ENCODE data around the gene CR1. TPM values are rescaled to one million over a fixed set of nuclear protein-coding genes. Genes with fewer than 3 reads are reported as not detected.
"Not testable (repeated sequence)": the region's sequence is repeated elsewhere in the genome, so short reads cannot be mapped to it uniquely, and the experiment has no call there.

Gene CR1
- total and polyA plus RNA-seq, 2 experiments from 2014 or later, result 0.65 to 0.76 TPM

DNA sequence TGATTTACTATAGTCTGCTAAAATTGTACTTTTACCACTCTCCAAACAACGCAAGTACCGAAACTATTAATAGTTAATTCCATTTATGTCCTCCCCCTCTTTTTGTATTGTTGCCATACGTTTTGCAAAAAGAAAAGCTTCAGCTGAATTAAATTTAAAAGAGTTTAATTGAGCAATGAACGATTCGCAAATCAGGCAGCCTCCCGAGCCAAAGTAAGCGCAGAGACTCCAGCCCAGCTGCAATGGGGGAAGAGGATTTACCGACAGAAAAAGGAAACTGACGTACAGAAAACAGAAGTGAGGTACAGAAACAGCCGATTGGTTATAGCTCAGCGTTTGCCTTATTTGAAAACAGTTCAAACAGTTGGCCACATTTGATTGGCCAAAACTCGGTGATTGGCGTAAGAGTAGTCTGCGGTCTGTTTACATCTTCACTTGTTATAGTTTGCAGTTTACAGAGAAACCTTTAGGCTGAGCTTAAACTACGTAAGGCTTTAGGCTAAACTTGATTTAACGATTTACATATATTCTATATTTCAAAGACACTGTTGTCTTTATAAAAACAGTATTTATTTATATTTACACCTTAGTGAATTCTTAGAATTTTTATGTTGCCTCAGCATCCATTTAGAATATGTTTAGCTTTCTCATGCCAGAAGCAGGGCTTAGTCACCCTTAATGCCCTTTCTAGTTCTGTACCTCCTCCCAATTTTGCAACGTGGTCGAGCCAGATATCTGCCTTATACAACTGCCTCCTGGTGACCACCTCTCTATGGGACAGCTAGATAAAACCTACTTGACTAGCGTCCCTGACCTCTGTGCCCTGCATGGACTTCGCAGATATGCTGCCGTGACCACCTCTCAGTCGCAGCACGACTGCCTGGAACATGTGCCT, 23.8 kb downstream of the CR1 start:
- Mint-ChIP-seq H3K4me1 (no peaks in the 10 kb centered on the region), H3K27me3 (ENCODE audit: insufficient read depth, low read depth, poor library complexity) (peaks cover 5% of the 10 kb centered on the region), H3K36me3 (ENCODE audit: low read depth) (no peaks in the 10 kb centered on the region), H3K9me3 (no peaks in the 10 kb centered on the region), H3K4me3 (no peak overlapping the region), H3K27ac (no peak overlapping the region; the same call in 1 of the 2 replicates)
- H2AFZ ChIP-seq, result peak overlapping the region; percentile 39; the same call in 1 of the 2 replicates
- no peaks in the 10 kb centered on the region for H3K27me3 ChIP-seq (ENCODE audit: insufficient read depth)
- no peak overlapping the region for H3K4me2 ChIP-seq
- DNase-seq (ENCODE audit: low spot score) (peak; percentile 6), ATAC-seq (no peak; the same call in 2 of the 3 replicates)
- no peaks in the 10 kb centered on the region for H3K79me2 ChIP-seq (replicated peaks; ENCODE audit: insufficient read depth)
- H3F3A ChIP-seq (replicated peaks; ENCODE audit: low read depth), result no peaks in the 10 kb centered on the region
- no peaks in the 10 kb centered on the region for H3K9me2 ChIP-seq (ENCODE audit: insufficient read depth)
- H3K4me3 ChIP-seq, result no peak overlapping the region
- no peak overlapping the region for H3K27ac ChIP-seq (ENCODE audit: low read depth)
- no peaks in the 10 kb centered on the region for H3K36me3 ChIP-seq (ENCODE audit: insufficient read depth)
- H4K20me1 ChIP-seq (replicated peaks; ENCODE audit: insufficient read depth), result no peaks in the 10 kb centered on the region
- TF ChIP-seq EZH2phosphoT487 (IDR thresholded peaks at IDR 0.05; ENCODE audit: unreplicated experiment) (no peak), ZNF331 (CRISPR knock-in tag; IDR thresholded peaks at IDR 0.05; ENCODE audit: low read depth) (no peak), STAT1 (IDR thresholded peaks at IDR 0.05; ENCODE audit: unreplicated experiment) (no peak), CREB1 (CRISPR knock-in tag; IDR thresholded peaks at IDR 0.05; ENCODE audit: low read depth) (no peak)
- TF ChIP-seq, protein P1, sequence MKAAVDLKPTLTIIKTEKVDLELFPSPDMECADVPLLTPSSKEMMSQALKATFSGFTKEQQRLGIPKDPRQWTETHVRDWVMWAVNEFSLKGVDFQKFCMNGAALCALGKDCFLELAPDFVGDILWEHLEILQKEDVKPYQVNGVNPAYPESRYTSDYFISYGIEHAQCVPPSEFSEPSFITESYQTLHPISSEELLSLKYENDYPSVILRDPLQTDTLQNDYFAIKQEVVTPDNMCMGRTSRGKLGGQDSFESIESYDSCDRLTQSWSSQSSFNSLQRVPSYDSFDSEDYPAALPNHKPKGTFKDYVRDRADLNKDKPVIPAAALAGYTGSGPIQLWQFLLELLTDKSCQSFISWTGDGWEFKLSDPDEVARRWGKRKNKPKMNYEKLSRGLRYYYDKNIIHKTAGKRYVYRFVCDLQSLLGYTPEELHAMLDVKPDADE (IDR thresholded peaks at IDR 0.05), result no peak
- TF ChIP-seq, protein P2, sequence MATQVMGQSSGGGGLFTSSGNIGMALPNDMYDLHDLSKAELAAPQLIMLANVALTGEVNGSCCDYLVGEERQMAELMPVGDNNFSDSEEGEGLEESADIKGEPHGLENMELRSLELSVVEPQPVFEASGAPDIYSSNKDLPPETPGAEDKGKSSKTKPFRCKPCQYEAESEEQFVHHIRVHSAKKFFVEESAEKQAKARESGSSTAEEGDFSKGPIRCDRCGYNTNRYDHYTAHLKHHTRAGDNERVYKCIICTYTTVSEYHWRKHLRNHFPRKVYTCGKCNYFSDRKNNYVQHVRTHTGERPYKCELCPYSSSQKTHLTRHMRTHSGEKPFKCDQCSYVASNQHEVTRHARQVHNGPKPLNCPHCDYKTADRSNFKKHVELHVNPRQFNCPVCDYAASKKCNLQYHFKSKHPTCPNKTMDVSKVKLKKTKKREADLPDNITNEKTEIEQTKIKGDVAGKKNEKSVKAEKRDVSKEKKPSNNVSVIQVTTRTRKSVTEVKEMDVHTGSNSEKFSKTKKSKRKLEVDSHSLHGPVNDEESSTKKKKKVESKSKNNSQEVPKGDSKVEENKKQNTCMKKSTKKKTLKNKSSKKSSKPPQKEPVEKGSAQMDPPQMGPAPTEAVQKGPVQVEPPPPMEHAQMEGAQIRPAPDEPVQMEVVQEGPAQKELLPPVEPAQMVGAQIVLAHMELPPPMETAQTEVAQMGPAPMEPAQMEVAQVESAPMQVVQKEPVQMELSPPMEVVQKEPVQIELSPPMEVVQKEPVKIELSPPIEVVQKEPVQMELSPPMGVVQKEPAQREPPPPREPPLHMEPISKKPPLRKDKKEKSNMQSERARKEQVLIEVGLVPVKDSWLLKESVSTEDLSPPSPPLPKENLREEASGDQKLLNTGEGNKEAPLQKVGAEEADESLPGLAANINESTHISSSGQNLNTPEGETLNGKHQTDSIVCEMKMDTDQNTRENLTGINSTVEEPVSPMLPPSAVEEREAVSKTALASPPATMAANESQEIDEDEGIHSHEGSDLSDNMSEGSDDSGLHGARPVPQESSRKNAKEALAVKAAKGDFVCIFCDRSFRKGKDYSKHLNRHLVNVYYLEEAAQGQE (IDR thresholded peaks at IDR 0.05; ENCODE audit: unreplicated experiment), result no peak
- no peaks in the 10 kb centered on the region for H3K4me1 ChIP-seq (ENCODE audit: insufficient read depth)

DNA sequence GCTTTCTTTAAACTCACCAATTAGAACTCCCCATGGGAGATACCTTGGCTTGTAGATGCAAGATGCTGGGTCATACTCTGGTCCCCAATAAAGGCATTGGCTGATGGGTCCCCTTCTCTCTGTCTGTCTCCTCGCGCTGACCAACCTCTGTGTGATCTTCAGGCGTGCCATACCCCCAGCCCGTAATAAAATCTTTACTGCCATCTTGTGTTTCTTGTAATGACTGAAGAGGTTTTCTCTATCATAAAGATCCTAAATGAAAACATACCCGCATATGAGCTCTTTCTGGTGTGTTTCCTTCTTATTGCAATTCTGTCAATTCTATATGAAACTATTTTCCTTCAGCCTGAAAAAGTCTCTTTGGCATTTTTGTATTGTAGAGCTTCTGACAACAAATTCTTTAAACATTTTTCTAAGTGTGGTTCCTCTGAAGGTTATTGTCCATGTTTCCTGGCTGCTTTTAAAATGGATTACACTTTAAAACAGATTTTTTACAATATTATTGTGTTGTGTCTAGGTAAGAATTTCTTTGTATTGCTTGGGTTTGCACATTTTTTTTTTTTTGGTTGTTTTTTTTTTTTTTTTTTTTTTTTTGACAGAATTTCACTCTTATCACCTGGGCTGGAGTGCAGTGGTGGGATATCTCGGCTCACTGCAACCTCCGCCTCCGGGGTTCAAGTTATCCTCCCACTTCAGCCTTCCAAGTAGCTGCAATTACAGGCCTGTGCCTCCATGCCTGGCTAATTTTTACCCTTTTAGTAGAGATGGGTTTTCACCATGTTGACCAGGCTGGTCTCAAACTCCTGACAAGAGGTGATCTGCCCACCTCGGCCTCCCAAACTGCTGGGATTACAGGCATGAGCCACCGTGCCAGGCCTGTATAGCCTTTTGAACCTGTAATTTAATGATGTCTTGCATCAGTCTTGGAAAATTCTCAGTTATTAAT, 24.7 kb downstream of the CR1 start:
- not testable (repeated sequence) for H3K27me3 Mint-ChIP-seq (ENCODE audit: insufficient read depth, low read depth, poor library complexity); H3K27ac Mint-ChIP-seq
- TF ChIP-seq, protein P3, sequence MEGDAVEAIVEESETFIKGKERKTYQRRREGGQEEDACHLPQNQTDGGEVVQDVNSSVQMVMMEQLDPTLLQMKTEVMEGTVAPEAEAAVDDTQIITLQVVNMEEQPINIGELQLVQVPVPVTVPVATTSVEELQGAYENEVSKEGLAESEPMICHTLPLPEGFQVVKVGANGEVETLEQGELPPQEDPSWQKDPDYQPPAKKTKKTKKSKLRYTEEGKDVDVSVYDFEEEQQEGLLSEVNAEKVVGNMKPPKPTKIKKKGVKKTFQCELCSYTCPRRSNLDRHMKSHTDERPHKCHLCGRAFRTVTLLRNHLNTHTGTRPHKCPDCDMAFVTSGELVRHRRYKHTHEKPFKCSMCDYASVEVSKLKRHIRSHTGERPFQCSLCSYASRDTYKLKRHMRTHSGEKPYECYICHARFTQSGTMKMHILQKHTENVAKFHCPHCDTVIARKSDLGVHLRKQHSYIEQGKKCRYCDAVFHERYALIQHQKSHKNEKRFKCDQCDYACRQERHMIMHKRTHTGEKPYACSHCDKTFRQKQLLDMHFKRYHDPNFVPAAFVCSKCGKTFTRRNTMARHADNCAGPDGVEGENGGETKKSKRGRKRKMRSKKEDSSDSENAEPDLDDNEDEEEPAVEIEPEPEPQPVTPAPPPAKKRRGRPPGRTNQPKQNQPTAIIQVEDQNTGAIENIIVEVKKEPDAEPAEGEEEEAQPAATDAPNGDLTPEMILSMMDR (conservative IDR thresholded peaks at IDR 0.05; ENCODE audit: low read depth in 2 of 2), result peak in 1 of 2 experiments; percentile 24; a peak in 2 of 4 replicates

DNA sequence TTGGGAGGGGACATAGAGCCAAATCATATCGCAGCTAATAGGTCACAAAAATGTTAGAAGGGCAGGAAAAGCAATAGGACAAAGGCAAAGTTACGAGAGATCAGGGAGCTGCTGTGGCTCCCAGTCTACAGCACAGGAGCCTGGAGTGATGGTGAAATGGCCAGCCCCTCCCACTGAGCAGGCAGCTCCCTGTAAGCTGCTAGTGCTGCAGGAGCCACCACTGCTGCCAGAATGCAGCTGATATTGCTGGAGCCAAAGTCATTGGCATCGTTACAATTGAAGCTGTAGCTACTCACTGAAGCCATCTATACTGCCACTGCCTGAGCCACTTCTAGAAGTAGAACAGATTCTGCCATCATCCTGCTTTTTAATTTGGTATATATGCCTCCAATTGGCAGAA, 29.3 kb downstream of the CR1 start:
- H3K27ac Mint-ChIP-seq; H3K4me1 ChIP-seq (ENCODE audit: insufficient read depth); H3K4me2 ChIP-seq; H4K20me1 ChIP-seq (replicated peaks; ENCODE audit: insufficient read depth); H3F3A ChIP-seq (replicated peaks; ENCODE audit: low read depth); DNase-seq (ENCODE audit: low spot score); H3K9me2 ChIP-seq (ENCODE audit: insufficient read depth); H2AFZ ChIP-seq; H3K9me3 Mint-ChIP-seq; H3K27me3 ChIP-seq (ENCODE audit: insufficient read depth); H3K27ac ChIP-seq (ENCODE audit: low read depth); H3K4me3 Mint-ChIP-seq; H3K79me2 ChIP-seq (replicated peaks; ENCODE audit: insufficient read depth); H3K4me1 Mint-ChIP-seq; H3K36me3 Mint-ChIP-seq (ENCODE audit: low read depth); H3K27me3 Mint-ChIP-seq (ENCODE audit: insufficient read depth, low read depth, poor library complexity); H3K36me3 ChIP-seq (ENCODE audit: insufficient read depth); H3K4me3 ChIP-seq: not testable (repeated sequence)
- ATAC-seq, result peak; percentile 65

More for the DNA sequence above, 24.7 kb downstream of the CR1 start:
- H3K27ac ChIP-seq (ENCODE audit: low read depth); H3K36me3 Mint-ChIP-seq (ENCODE audit: low read depth); H3F3A ChIP-seq (replicated peaks; ENCODE audit: low read depth); H3K4me1 ChIP-seq (ENCODE audit: insufficient read depth); H3K36me3 ChIP-seq (ENCODE audit: insufficient read depth); H3K4me2 ChIP-seq; H3K4me3 ChIP-seq; H3K9me2 ChIP-seq (ENCODE audit: insufficient read depth); H4K20me1 ChIP-seq (replicated peaks; ENCODE audit: insufficient read depth); H3K4me1 Mint-ChIP-seq; DNase-seq (ENCODE audit: low spot score); H3K4me3 Mint-ChIP-seq; H3K27me3 ChIP-seq (ENCODE audit: insufficient read depth); H3K9me3 Mint-ChIP-seq; H3K79me2 ChIP-seq (replicated peaks; ENCODE audit: insufficient read depth): not testable (repeated sequence)
- H2AFZ ChIP-seq, result peak overlapping the region; percentile 39; the same call in 1 of the 2 replicates
- ATAC-seq, result 0 out of 3 replicates have a peak, but pooled peaks have one; percentile 28

Measured in GM23338 (cell line).